ENCODE results near the gene SLC45A3. TPM values are rescaled to one million over a fixed set of nuclear protein-coding genes. Genes with fewer than 3 reads are reported as not detected.
A peak's percentile ranks its signal among the peaks of the same experiment; 100 is the strongest.
"Not testable (repeated sequence)": the region's sequence is repeated elsewhere in the genome, so short reads cannot be mapped to it uniquely, and the experiment has no call there.

The SLC45A3 gene
- total RNA-seq, 2 experiments from 2014 or later = 0.18 TPM; not detected in 1

GRCh38 chr1:205639567-205639966 lies 40.7 kb downstream of the SLC45A3 start:
- Mint-ChIP-seq H3K4me1 (no peaks in the 10 kb centered on the region), H3K9me3 (no peaks in the 10 kb centered on the region), H3K36me3 (ENCODE audit: low read depth) (no peaks in the 10 kb centered on the region), H3K27me3 (peaks cover 31% of the 10 kb centered on the region), H3K4me3 (no peak overlapping the region), H3K27ac (no peak overlapping the region)
- CTCF ChIA-PET = interaction anchor here (3.1 kb wide), 1 partner anchor 47 kb away, joined by 14 read pairs; no protein-coding TSS in a partner anchor
- POLR2A ChIA-PET = no interaction called here
- DNase-seq = no peak

- H3K4me1 Mint-ChIP-seq = no peaks in the 10 kb centered on the region
- ChIA-PET CTCF (interaction anchor here (0.6 to 3.1 kb wide), 3 partner anchors 20 to 567 kb away, joined by 4 to 14 read pairs (median 7); no protein-coding TSS in a partner anchor), POLR2A (no interaction called here)
- H3K4me3 Mint-ChIP-seq = no peak overlapping the region
- H3K9me3 Mint-ChIP-seq = no peaks in the 10 kb centered on the region
- peaks cover 31% of the 10 kb centered on the region for H3K27me3 Mint-ChIP-seq
- H3K36me3 Mint-ChIP-seq (ENCODE audit: low read depth) = no peaks in the 10 kb centered on the region
- DNase-seq = no peak
- no peak overlapping the region for H3K27ac Mint-ChIP-seq
Observed at GRCh38 chr1:205637854-205638468, 42.3 kb downstream of the SLC45A3 start.

DNA sequence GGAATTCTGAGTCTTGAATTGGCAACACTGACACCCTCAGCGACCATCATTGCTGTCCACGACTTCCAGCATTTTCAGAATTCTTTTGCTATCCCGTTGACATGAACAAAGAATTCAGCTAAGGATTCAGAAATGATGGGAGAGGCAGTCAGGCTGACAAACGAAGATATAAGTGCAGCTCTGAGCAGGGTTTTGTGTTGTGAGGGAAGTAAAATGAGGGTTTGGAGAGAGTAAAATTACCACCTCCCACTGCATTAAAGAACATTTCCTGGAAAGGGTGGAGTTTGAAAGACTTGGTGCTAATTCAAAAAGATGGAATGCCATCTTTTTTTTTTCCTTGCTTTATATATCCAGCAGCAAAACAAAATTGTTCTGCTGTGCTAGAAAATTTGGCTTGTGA lies 43.6 kb downstream of the SLC45A3 start:
- ChIA-PET POLR2A (interaction anchor here (1.0 kb wide), 1 partner anchor 45 kb away, joined by 4 read pairs; no protein-coding TSS in a partner anchor), CTCF (interaction anchor here (0.8 to 9.7 kb wide), 2 partner anchors 45 to 106 kb away, joined by 3 to 257 read pairs; no protein-coding TSS in a partner anchor)
- DNase-seq = no peak
- Mint-ChIP-seq H3K4me1 (peaks cover 7% of the 10 kb centered on the region), H3K4me3 (no peak overlapping the region), H3K36me3 (ENCODE audit: low read depth) (no peaks in the 10 kb centered on the region), H3K27ac (no peak overlapping the region), H3K9me3 (no peaks in the 10 kb centered on the region), H3K27me3 (peaks cover 31% of the 10 kb centered on the region)

- ChIA-PET CTCF (interaction anchor here (0.8 to 9.7 kb wide), 2 partner anchors 44 to 105 kb away, joined by 3 to 257 read pairs; no protein-coding TSS in a partner anchor), POLR2A (interaction anchor here (1.0 kb wide), 1 partner anchor 45 kb away, joined by 4 read pairs; no protein-coding TSS in a partner anchor)
- not testable (repeated sequence) for DNase-seq; H3K9me3 Mint-ChIP-seq; H3K4me1 Mint-ChIP-seq; H3K27ac Mint-ChIP-seq; H3K36me3 Mint-ChIP-seq (ENCODE audit: low read depth); H3K4me3 Mint-ChIP-seq
- H3K27me3 Mint-ChIP-seq = peaks cover 28% of the 10 kb centered on the region
Observed at GRCh38 chr1:205636138-205636530, 44.2 kb downstream of the SLC45A3 start.

DNA sequence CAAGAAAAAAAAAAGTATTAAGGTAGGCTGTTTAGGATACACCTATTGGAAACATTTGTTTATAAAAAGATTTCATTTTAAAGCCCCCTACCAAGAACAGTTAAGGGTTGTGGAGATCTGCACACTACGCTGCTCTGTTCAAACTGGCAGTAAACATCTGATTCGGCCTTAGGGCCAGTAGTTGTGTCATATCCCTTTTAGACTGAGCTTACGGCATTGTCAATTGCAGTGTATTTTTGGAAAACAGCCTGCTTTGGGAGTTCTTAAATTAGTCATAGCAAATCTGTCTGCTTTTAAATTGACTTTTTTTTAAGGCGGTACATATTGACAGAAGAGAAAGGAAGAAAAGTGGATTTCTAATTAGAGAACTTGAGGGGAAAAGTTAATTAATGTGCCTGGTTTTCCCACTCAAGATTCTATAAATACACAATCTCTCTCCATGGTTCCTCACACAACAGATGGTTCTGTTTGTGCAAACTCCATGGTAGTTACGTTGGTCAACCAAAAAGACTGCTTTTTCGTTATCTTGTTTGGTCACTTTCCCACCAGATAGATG lies 46.8 kb downstream of the SLC45A3 start:
- CTCF ChIA-PET = interaction anchor here (1.6 to 9.7 kb wide), 6 partner anchors 8 to 148 kb away, joined by 4 to 257 read pairs (median 22); no protein-coding TSS in a partner anchor
- Mint-ChIP-seq H3K27me3 (peaks cover 15% of the 10 kb centered on the region), H3K4me3 (no peak overlapping the region), H3K36me3 (ENCODE audit: low read depth) (peaks cover 5% of the 10 kb centered on the region), H3K4me1 (peaks cover 23% of the 10 kb centered on the region), H3K27ac (no peak overlapping the region), H3K9me3 (no peaks in the 10 kb centered on the region)
- POLR2A ChIA-PET = interaction anchor here (1.2 to 6.1 kb wide), 4 partner anchors 20 to 115 kb away, joined by 4 to 165 read pairs (median 16); partner anchors contain the start of gene NUCKS1
- DNase-seq = no peak

DNA sequence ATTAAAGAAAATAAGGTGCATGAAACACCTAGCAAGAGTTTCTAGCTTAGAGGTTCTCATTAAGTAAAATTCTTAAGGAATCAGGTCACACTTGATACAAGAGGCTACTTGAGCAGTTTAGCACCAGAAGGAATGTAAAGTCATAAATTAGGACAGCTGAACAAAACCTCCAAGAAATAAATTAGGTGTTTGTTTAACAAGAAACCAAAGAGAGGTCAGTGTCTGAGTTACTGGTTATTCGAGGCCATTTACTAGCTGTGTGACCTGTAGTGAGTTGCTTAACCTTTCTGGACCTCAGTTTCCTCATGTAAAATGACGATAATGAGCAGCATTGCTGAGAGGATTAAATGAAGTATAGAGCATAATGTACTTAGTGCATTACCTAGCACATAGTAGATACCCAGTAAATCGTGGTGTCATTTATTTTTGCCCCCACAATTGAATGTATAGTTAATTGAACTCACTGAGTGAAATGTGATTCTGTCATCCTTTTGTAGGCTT lies 47.6 kb downstream of the SLC45A3 start:
- ChIA-PET POLR2A (interaction anchor here (0.6 to 6.1 kb wide), 24 partner anchors 10 to 422 kb away, joined by 3 to 165 read pairs (median 5); partner anchors contain the start of genes NUCKS1, PM20D1 and RAB29), CTCF (interaction anchor here (0.8 to 9.7 kb wide), 20 partner anchors 9 to 147 kb away, joined by 3 to 257 read pairs (median 4); no protein-coding TSS in a partner anchor)
- peaks cover 12% of the 10 kb centered on the region for H3K36me3 Mint-ChIP-seq (ENCODE audit: low read depth)
- no peaks in the 10 kb centered on the region for H3K9me3 Mint-ChIP-seq
- peak overlapping the region; percentile 77 for H3K4me3 Mint-ChIP-seq
- H3K4me1 Mint-ChIP-seq = peaks cover 31% of the 10 kb centered on the region
- peak overlapping the region; percentile 80 for H3K27ac Mint-ChIP-seq
- no peak for DNase-seq
- H3K27me3 Mint-ChIP-seq = peaks cover 11% of the 10 kb centered on the region

DNA sequence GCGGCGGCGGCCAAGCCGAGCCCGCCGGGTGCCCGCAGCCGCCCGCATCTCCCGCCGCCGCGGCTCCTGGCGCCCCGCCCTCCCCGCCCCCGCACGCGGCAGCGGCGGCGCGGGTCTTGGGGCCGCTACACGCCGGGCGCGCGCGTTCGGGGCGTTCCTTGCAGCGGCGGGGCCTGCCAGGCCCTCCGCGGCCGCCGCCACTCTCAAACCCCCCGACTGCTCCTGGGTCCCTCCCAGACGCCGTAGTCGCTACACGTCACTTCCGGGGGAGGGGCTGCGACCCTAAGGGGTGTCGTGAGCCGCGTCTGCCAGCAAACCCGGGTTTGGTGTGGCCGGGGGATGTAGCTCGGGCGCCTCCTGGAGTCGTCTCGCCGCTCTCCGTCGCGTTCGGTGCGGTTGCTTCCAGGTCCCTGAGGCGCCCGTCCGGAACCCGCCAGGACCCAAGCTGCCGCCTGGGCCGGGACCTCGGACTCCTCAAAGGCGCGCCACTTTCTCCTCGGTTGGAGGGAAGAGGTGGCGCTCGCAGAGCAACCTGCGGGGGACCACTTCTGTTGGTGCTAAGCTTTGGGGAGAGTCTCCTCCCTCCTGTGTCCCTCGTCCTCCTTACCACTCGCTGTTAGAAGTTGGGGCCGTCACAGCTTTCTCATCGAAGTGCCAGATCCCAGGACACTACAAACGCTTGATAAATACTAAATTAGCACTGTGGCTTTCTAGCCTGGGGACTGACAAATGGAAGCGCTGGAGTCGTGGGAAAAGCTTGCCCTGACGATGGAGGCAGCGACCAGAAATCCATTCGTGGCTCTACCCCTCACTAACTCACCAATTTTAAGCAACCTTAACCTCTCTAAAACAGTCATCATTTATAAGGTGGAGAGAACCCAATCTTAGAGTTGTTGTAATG lies 48.3 kb downstream of the SLC45A3 start, which contains the start of gene ELK4:
TSS of gene ELK4 (minus strand) at position 244 of the 901 bp plus-strand sequence. CDS start 8,129 bp downstream, outside the sequence.
- POLR2A ChIA-PET = interaction anchor here (0.6 to 6.1 kb wide), 29 partner anchors 10 to 422 kb away, joined by 3 to 165 read pairs (median 5); partner anchors contain the start of genes NUCKS1, PM20D1 and RAB29
- peaks cover 15% of the 10 kb centered on the region for H3K36me3 Mint-ChIP-seq (ENCODE audit: low read depth)
- peak; percentile 99 for DNase-seq
- H3K27me3 Mint-ChIP-seq = peaks cover 5% of the 10 kb centered on the region
- no peaks in the 10 kb centered on the region for H3K9me3 Mint-ChIP-seq
- CTCF ChIA-PET = interaction anchor here (0.8 to 9.7 kb wide), 20 partner anchors 8 to 147 kb away, joined by 3 to 257 read pairs (median 4); no protein-coding TSS in a partner anchor
- peak within 1 kb of the TSS; percentile 96 for H3K27ac Mint-ChIP-seq
- peak within 1 kb of the TSS; percentile 88 for H3K4me3 Mint-ChIP-seq
- H3K4me1 Mint-ChIP-seq = peaks cover 35% of the 10 kb centered on the region

DNA sequence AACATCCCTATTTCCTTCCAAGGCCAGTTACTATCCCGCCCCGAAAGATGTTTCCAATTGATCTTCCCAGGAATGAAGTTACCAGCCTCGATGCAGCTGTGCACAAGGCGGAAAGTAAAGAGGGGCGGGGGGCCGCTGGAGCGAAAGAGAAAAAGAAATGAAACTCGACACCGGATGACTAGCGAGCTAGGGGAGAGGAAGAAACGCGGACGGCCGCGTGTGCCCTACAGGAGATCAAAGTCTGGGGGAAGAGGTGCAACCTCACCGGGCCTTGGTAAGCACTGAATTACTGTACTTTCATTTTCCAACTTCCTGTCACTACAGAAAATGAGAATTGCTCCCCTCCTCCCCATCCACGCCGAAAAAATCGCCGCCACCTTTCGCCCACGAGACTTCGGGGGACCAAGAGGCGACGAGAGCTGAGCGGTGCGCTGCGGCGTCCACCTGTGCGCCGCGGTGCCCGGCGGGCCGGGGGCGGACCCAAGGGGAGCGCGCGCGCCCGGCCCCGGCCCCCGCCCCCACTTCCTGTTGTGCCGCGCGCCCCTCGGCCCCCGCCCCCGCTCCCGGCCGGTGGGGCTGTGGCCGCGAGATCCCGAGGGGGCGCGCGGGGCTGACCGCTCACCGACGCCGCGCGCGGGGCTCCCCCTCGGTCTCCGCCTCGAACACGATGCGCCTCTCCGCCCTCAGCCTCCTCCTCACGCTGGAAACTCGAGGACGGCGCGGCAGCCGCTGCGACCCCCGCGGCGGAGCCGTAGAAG lies 49.1 kb downstream of the SLC45A3 start:
- peak; percentile 87 for DNase-seq
- POLR2A ChIA-PET = interaction anchor here (0.5 to 6.1 kb wide), 18 partner anchors 10 to 1198 kb away, joined by 3 to 165 read pairs (median 7); partner anchors contain the start of genes NUCKS1 and RAB29
- peaks cover 43% of the 10 kb centered on the region for H3K4me1 Mint-ChIP-seq
- H3K4me3 Mint-ChIP-seq = peak overlapping the region; percentile 88
- CTCF ChIA-PET = interaction anchor here (1.2 to 9.7 kb wide), 9 partner anchors 8 to 107 kb away, joined by 4 to 257 read pairs (median 11); no protein-coding TSS in a partner anchor
- H3K27ac Mint-ChIP-seq = peak overlapping the region; percentile 96
- H3K36me3 Mint-ChIP-seq (ENCODE audit: low read depth) = peaks cover 21% of the 10 kb centered on the region
- no peaks in the 10 kb centered on the region for H3K9me3 Mint-ChIP-seq
- no peaks in the 10 kb centered on the region for H3K27me3 Mint-ChIP-seq

DNA sequence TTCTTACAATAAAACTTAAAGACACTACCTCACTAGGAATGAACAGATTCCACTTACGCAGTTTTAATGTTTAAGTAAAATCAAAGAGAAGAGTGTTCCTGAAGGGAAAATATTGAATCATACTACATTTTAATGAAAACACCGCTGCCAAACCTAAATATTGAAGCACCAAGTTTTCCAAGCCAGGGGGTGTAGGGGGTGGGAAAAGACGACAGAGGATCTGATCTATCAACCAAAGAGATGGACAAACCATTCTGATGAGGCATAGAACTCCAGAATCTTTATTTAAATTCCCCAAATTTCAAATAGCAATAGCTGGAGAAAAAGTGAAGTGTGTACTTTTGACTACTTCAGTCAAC lies 49.7 kb downstream of the SLC45A3 start:
- CTCF ChIA-PET = interaction anchor here (2.7 to 9.7 kb wide), 3 partner anchors 26 to 39 kb away, joined by 26 to 257 read pairs (median 50); no protein-coding TSS in a partner anchor
- no peak for DNase-seq
- no peaks in the 10 kb centered on the region for H3K27me3 Mint-ChIP-seq

DNA sequence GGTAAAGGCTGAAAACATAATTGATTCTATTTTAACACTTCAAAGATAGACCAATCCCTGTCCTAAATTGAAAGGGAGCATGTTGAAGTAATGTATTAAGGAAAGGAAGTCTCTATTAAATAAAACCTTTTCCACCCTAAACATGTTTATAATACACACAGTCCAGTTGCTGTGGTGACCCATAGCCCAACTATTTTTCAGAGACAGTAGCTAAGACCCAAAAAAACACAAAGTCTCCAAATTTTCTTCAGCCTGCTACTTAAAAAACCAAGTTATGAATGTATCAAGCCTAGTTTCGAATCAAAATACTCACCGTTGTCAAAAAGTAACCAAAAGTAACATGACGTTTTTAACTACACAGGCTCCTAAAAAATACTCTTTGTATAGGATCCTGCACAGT lies 50.1 kb downstream of the SLC45A3 start:
- Mint-ChIP-seq H3K4me3 (peak overlapping the region; percentile 88), H3K27me3 (no peaks in the 10 kb centered on the region), H3K27ac (peak overlapping the region; percentile 96), H3K36me3 (ENCODE audit: low read depth) (peaks cover 27% of the 10 kb centered on the region), H3K4me1 (peaks cover 50% of the 10 kb centered on the region), H3K9me3 (no peaks in the 10 kb centered on the region)
- CTCF ChIA-PET = interaction anchor here (0.6 to 9.7 kb wide), 4 partner anchors 26 to 100 kb away, joined by 3 to 257 read pairs (median 28); no protein-coding TSS in a partner anchor
- no peak for DNase-seq
- POLR2A ChIA-PET = interaction anchor here (0.7 to 6.1 kb wide), 11 partner anchors 9 to 145 kb away, joined by 3 to 165 read pairs (median 7); partner anchors contain the start of genes NUCKS1 and RAB29

More for the DNA sequence above, 49.7 kb downstream of the SLC45A3 start:
- peaks cover 26% of the 10 kb centered on the region for H3K36me3 Mint-ChIP-seq (ENCODE audit: low read depth)
- POLR2A ChIA-PET = interaction anchor here (0.5 to 6.1 kb wide), 15 partner anchors 9 to 1198 kb away, joined by 3 to 165 read pairs (median 7); partner anchors contain the start of genes NUCKS1 and RAB29
- peak overlapping the region; percentile 88 for H3K4me3 Mint-ChIP-seq
- H3K27ac Mint-ChIP-seq = peak overlapping the region; percentile 96
- no peaks in the 10 kb centered on the region for H3K9me3 Mint-ChIP-seq
- H3K4me1 Mint-ChIP-seq = peaks cover 49% of the 10 kb centered on the region

- ChIA-PET POLR2A (interaction anchor here (1.1 to 6.1 kb wide), 5 partner anchors 8 to 145 kb away, joined by 3 to 165 read pairs (median 21); partner anchors contain the start of gene RAB29), CTCF (interaction anchor here (0.6 to 9.7 kb wide), 3 partner anchors 28 to 101 kb away, joined by 3 to 257 read pairs (median 7); no protein-coding TSS in a partner anchor)
- peak; percentile 21 for DNase-seq
- peaks cover 32% of the 10 kb centered on the region for H3K36me3 Mint-ChIP-seq (ENCODE audit: low read depth)
- H3K9me3 Mint-ChIP-seq = no peaks in the 10 kb centered on the region
- H3K27me3 Mint-ChIP-seq = no peaks in the 10 kb centered on the region
- H3K4me3 Mint-ChIP-seq = peak overlapping the region; percentile 88
- H3K27ac Mint-ChIP-seq = peak overlapping the region; percentile 96
- H3K4me1 Mint-ChIP-seq = peaks cover 54% of the 10 kb centered on the region
Observed at GRCh38 chr1:205629751-205630150, 50.6 kb downstream of the SLC45A3 start.

Measured in activated CD4-positive, alpha-beta memory T cell treated with anti-CD3 and anti-CD28 coated beads, Interleukin-2, amount 10 ng/mL, durations not matched to agents 7 days and 5 days (primary cell).